Stimulated activated CD4-positive, alpha-beta T cell treated with anti-CD3 and anti-CD28 coated beads, Interleukin-12 subunit alpha, Interleukin-12 subunit beta, amount 100 ng/mL, for 4 hours (primary cell): ENCODE results near the gene CT47A1.
"Not testable (repeated sequence)": the region's sequence is repeated elsewhere in the genome, so short reads cannot be mapped to it uniquely, and the experiment has no call there.

Source experiments
- DNase-seq: peaks from one replicate; pipeline ENCODE4 v3.0.0-alpha.2; 2020

Gene CT47A1

DNA sequence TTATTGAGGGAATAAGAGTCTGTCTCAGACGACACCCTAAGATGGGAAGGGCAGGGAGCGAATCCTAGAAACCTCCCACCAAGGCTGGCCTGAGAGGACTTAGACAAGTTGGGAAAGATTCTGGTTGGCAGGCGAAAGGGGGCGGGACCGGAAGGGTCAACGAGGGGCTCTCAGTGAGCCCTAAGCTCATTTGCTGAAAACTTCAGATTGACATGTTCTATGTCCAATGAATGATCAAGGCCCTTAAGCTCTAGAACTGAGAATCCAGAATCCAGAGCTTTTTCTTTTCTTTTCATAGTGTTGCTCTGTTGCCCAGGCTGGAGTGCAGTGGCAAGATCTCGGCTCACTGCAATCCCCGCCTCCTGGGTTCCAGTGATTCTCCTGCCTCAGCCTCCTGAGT is at the start of gene CT47A1:
Gene CT47A1, minus strand, starts transcription at position 101 of the 400 bp plus-strand sequence. CDS start 231 bp downstream, outside the sequence.
- not testable (repeated sequence) for DNase-seq

DNA sequence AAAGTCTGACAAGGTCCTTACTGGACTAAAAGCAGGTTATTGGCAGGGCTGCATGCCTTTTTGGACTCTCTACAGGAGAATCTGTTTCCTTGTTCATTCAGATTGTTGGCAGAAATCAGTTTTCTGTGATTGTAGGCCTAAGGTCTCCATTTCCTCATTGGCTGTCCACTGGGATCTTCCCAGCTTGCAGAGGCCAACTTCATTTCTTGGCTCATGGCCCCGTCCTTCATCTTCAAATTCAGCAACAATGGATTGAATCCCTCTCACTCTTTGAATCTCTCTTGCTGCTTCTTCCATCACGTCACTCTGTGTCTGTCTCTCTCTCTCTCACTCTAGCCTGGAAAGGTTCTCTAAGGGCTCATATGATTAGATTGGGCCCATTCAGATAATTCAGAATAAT is 47.0 kb upstream of the CT47A1 start:
- DNase-seq = no peak

DNA sequence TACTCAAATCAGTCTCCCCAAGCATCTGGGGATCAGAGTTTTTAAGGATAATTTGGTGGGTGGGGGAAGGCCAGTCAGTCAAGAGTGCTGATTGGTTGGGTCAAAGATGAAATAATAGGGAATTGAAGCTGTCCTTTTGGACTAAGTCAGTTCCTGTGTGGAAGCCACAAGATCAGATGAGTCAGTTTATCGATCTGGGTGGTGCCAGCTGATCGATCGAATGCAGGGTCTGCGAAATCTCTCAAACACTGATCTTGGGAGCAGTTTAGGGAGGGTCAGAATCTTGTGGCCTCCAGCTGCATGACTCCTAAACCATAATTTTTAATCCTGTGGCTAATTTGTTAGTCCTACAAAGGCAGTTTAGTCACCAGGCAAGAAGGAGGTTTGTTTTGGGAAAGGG is 44.5 kb upstream of the CT47A1 start:
- no peak for DNase-seq

DNA sequence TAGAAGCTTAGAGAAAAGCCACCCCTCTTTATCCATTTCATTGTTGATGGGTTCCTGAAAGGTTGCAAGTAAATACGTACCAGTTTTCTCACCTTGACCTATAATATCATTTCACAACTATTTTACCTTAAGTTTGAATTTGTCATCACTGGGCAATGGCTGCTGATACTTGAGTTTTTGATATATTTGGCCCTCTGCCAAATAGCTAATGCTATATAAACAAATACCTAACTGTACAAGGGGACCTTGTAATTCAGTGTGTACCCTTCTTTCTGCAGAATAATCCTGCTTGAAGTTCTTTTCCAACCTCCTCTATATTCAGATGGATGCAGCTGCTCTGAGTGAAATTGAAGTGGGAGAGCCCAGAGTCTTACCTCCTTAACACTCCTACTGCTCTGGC is 42.9 kb upstream of the CT47A1 start:
- DNase-seq = no peak

DNA sequence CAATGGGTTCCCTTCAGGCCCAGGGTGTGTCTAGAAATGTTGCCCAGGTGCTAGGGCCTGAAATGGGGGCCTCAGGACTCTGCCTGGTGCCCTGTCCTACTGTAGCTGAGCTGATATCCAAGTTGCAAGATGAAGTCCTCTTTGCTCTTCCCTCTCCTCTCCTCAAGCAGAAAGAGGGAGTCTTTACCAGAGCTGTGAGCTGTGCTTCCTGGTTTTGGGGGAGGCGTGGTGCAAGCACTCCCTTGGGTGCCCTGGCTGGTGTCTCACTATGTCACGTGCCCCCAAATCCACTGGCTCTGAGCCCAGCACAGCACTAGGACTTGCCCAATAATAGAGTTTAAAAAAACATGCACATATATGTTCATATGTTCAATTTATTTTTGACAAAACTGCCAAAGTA is 29.3 kb upstream of the CT47A1 start:
- no peak for DNase-seq

DNA sequence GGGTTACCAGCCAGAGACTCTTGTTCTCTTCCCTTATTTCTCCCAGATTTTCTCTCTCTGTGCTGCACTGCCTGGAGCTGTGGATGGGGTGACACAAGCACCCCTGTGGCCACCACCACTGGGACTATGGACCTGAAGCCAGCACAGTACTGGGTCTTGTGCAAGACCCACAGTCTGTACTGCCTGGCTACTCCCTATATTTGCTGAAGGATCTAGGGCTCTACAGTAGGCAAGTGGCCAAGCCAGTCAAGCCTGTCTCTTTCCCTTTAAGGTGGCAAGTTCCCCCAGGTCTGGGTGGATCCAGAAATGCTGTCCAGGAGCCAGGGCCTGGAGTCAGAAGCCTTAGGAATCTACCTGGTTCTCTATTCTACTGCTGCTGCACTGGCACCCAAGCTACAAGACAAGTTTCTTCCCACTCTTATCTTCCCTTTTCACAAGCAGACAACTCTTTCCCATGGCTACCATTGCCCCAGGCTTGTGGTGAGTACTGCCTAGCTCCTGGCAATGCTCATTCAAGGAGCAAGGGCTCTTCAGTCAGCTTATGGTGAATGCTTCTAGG is 28.4 kb upstream of the CT47A1 start:
- DNase-seq = no peak

DNA sequence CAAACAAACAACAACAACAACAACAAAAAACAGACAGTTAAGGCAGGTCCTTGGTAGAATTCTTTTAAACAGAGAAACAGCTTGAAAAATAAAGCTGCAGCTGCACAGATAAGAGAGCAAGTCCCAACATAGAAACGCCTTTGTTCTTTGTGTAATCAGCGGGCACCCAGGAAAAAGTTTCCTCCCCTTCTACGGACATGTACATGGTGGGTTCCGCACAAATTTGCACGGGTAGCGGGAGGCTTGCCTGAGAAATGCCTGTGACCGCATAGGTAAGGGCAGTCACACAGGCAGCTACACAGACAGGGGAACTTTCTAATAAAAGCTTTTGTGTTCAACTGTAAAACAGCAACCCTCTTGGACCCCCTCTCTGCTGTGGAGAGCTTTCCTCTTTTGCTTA is 25.7 kb upstream of the CT47A1 start:
- no peak for DNase-seq

DNA sequence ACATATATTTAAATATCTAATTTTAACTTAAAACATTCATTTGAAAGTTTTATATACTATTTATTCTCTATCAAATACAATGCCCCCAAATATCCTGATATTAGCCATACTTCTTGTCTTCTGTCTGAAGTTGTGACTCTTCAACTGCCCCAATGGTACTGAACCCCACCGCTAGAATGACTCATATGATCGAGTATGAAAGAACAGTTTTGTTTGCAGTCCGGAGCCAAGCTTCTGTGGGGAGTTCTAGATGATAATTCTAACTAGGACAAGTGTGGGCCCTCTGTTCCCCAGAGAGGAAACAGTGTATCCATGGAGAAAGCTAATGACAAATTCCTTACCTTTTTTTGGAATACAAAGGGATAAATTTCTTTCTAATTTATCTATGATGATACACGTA is 24.7 kb upstream of the CT47A1 start:
- no peak for DNase-seq

DNA sequence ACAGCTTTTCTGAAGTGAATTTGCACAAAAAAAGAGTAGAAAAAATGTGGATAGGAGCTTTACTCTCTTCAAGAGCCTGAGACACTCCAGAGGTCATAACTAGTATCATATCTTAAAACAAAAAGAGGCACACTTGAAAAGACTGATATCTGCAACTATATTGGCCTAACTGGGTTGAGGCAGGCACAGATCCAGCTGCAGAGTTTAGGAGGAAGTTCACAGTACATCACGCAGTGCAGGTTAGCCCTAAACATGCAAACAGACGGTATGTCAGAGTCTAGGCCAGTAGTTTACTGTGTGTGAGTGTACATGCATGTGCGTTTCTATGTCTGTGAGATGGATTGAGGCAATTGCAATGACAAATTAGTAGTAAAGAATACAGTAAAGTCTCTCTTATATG is 24.2 kb upstream of the CT47A1 start:
- DNase-seq = no peak

DNA sequence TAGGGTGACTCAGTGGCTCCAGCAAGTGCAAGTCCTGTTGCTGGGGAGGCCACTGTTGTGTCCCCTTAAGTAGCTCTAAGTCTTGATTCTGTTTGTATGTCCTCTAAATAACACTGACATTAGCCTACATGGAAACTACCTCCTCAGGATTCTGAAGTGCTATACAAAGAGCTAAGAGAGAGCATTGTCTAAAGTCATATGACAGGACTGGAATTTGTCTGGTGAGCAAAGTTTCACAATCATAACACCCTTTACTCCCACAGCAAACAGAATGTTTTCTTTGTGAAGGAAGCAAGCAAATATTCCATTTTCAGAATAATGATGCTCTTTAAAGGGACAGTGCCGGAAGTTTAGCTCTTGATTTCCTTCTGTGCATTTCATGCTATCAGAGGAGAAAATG is 23.4 kb upstream of the CT47A1 start:
- no peak for DNase-seq

DNA sequence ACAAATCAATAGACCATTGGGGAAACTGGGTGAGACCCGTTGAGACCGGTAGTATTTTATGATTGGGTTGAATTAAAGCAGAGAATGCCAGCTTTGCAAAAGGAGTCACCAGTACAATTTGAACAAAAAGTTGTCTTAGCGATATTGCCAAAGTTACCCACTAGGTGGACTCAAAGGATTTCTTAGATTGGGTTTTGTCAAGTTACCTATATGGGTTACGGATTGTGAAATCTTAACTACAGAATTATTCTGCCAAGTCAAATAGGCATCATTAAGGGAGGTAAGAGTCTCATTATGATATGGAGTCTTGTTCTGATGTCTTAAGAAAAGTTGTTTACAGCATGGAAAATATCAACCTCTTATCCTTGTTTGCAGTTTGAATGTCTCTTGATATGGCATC is 15.0 kb upstream of the CT47A1 start:
- no peak for DNase-seq

DNA sequence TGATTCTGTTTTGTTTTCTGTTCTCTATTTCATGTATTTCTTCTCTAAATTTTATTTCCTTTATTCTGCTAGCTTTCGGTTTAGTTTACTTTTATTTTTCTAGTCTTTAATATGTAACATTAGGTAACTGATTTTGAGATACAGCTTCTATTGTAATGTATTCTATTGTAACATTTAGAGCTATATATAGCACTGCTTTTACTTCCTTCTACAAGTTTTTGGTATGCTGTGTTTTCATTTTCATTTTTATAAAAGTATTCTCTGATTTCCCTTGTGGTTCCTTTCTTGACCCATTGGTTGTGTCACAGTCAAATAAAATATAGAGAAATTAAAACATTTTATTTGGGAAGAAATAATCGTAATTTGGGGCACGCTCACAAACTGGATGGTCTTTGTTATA is 13.9 kb upstream of the CT47A1 start:
- no peak for DNase-seq

DNA sequence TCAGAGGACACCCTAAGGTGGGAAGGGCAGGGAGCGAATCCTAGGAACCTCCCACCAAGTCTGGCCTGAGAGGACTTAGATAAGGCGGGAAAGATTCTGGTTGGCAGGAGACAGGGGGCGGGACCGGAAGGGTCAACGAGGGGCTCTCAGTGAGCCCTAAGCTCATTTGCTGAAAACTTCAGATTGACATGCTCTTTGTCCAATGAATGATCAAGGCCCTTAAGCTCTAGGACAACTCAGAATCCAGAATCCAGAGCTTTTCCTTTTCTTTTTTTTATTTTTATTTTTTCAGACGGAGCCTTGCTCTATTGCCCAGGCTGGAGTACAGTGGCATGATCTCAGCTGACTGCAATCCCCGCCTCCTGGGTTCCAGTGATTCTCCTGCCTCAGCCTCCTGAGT is 29.1 kb downstream of the CT47A1 start, which contains the start of gene CT47A7:
Gene CT47A7, minus strand, starts transcription at position 101 of the 400 bp plus-strand sequence. CDS start 255 bp downstream, outside the sequence.
- not testable (repeated sequence) for DNase-seq
